OCI-LY1 (cell line): ENCODE results near the gene KIDINS220.

ENCODE experiments used
- H2AFZ ChIP-seq: fragments of 200-600 bp; sonication (generic), shearing (Covaris generic); 2 replicates; pipeline ENCODE4 v1.6.0; 2014; ENCODE audit warnings: antibody characterized with exemption, mild to moderate bottlenecking, low read length
- H3F3A ChIP-seq: fragments of 200-600 bp; sonication (generic), shearing (Covaris generic); 2 replicates; pipeline ENCODE4 v1.6.0; 2014; ENCODE audit warnings: mild to moderate bottlenecking, antibody characterized with exemption, low read length, moderate library complexity; ENCODE audit not compliant: insufficient read depth
- H3K27ac ChIP-seq: fragments of 200-600 bp; sonication (generic); 2 replicates; pipeline ENCODE4 v1.5.1; 2014; ENCODE audit warnings: low read length, mixed run types, mild to moderate bottlenecking, low read depth; ENCODE audit not compliant: poor library complexity, severe bottlenecking
- H3K27me3 ChIP-seq: fragments of 200-600 bp; sonication (generic); 2 replicates; pipeline ENCODE4 v1.6.0; 2014; ENCODE audit warnings: antibody characterized with exemption, mild to moderate bottlenecking, low read length, moderate library complexity; ENCODE audit not compliant: insufficient read depth
- H3K36me3 ChIP-seq: fragments of 200-600 bp; sonication (generic); 2 replicates; pipeline ENCODE4 v1.6.1; 2014; ENCODE audit warnings: mild to moderate bottlenecking, antibody characterized with exemption, low read length, moderate library complexity, mixed read lengths; ENCODE audit not compliant: insufficient read depth
- H3K4me1 ChIP-seq: fragments of 200-600 bp; sonication (generic); 2 replicates; pipeline ENCODE4 v1.5.1; 2014; ENCODE audit warnings: mild to moderate bottlenecking, low read length, moderate library complexity; ENCODE audit not compliant: insufficient read depth, severe bottlenecking
- H3K4me2 ChIP-seq: fragments of 200-600 bp; sonication (generic), shearing (Covaris generic); 2 replicates; pipeline ENCODE4 v1.6.1; 2014; ENCODE audit warnings: low read length
- H3K4me3 ChIP-seq: fragments of 200-600 bp; sonication (generic); 2 replicates; pipeline ENCODE4 v1.5.1; 2014; ENCODE audit warnings: low read length, low read depth, mild to moderate bottlenecking, mixed read lengths; ENCODE audit not compliant: poor library complexity, severe bottlenecking
- H3K79me2 ChIP-seq: fragments of 200-600 bp; shearing (Covaris generic); 2 replicates; pipeline ENCODE4 v1.6.1; 2016; ENCODE audit warnings: mixed run types, low read length, mixed read lengths; ENCODE audit not compliant: insufficient read depth
- H3K9ac ChIP-seq: fragments of 200-600 bp; sonication (generic), shearing (Covaris generic); 2 replicates; pipeline ENCODE4 v1.6.1; 2014; ENCODE audit warnings: mild to moderate bottlenecking, low read length, mixed read lengths
- H3K9me2 ChIP-seq: fragments of 200-600 bp; sonication (generic), shearing (Covaris generic); 2 replicates; pipeline ENCODE4 v1.6.1; 2014; ENCODE audit warnings: low read depth, mild to moderate bottlenecking, low read length, mixed read lengths
- H3K9me3 ChIP-seq: fragments of 200-600 bp; shearing (Covaris generic); 2 replicates; pipeline ENCODE4 v1.6.1; 2014; ENCODE audit warnings: low read length, mixed read lengths
- H4K20me1 ChIP-seq: fragments of 200-600 bp; sonication (generic), shearing (Covaris generic); 2 replicates; pipeline ENCODE4 v1.6.0; 2016; ENCODE audit warnings: mild to moderate bottlenecking, low read length; ENCODE audit not compliant: insufficient read depth
- CTCF ChIP-seq: fragments of 200-600 bp; sonication (generic), shearing (Covaris generic); IDR thresholded peaks from 2 replicates; pipeline ENCODE4 v1.5.1; 2017; ENCODE audit warnings: mild to moderate bottlenecking, antibody characterized with exemption, low read length, moderate library complexity, mixed read lengths
- EZH2 ChIP-seq: fragments of 200-600 bp; sonication (generic), shearing (Covaris generic); IDR thresholded peaks from 2 replicates; pipeline ENCODE4 v1.8.0; 2017; ENCODE audit warnings: borderline replicate concordance, mixed run types, mild to moderate bottlenecking, antibody characterized with exemption, low read length, moderate library complexity, mixed read lengths

KIDINS220 gene

GRCh38 chr2:8697190-8697589, 140.2 kb downstream of the KIDINS220 start:
- no peak overlapping the region for H3K9ac ChIP-seq
- H3K9me3 ChIP-seq: no peaks in the 10 kb centered on the region
- peaks cover 6% of the 10 kb centered on the region; the same call in 1 of the 2 replicates for H3K27me3 ChIP-seq
- no peaks in the 10 kb centered on the region for H3K79me2 ChIP-seq
- H3K4me1 ChIP-seq: peaks cover 8% of the 10 kb centered on the region
- H3K27ac ChIP-seq: no peak overlapping the region
- H3K36me3 ChIP-seq: no peaks in the 10 kb centered on the region
- no peaks in the 10 kb centered on the region for H3K9me2 ChIP-seq
- TF ChIP-seq CTCF (no peak), EZH2 (no peak)
- no peaks in the 10 kb centered on the region for H3F3A ChIP-seq
- no peak overlapping the region for H2AFZ ChIP-seq
- no peak overlapping the region for H3K4me3 ChIP-seq
- H3K4me2 ChIP-seq: no peak overlapping the region
- H4K20me1 ChIP-seq: no peaks in the 10 kb centered on the region

- no peak overlapping the region for H3K9ac ChIP-seq
- H3K27me3 ChIP-seq: no peaks in the 10 kb centered on the region; the same call in 1 of the 2 replicates
- H2AFZ ChIP-seq: no peak overlapping the region
- no peaks in the 10 kb centered on the region for H3K36me3 ChIP-seq
- no peaks in the 10 kb centered on the region for H3K9me2 ChIP-seq
- TF ChIP-seq CTCF (no peak), EZH2 (no peak)
- H3K79me2 ChIP-seq: no peaks in the 10 kb centered on the region
- no peaks in the 10 kb centered on the region for H4K20me1 ChIP-seq
- H3K4me1 ChIP-seq: peaks cover 8% of the 10 kb centered on the region
- no peaks in the 10 kb centered on the region for H3K9me3 ChIP-seq
- no peak overlapping the region for H3K27ac ChIP-seq
- no peak overlapping the region for H3K4me2 ChIP-seq
- no peaks in the 10 kb centered on the region for H3F3A ChIP-seq
- no peak overlapping the region for H3K4me3 ChIP-seq
These were observed 142.7 kb downstream of the KIDINS220 start for GRCh38 chr2:8694737-8695136.

GRCh38 chr2:8693157-8693821, 144.1 kb downstream of the KIDINS220 start:
- H3K9me3 ChIP-seq: no peaks in the 10 kb centered on the region
- TF ChIP-seq EZH2 (no peak), CTCF (peak; percentile 78)
- H3F3A ChIP-seq: no peaks in the 10 kb centered on the region
- H3K27ac ChIP-seq: no peak overlapping the region
- H3K9ac ChIP-seq: no peak overlapping the region; the same call in 1 of the 2 replicates
- H4K20me1 ChIP-seq: no peaks in the 10 kb centered on the region
- no peaks in the 10 kb centered on the region for H3K36me3 ChIP-seq
- no peaks in the 10 kb centered on the region for H3K9me2 ChIP-seq
- H3K4me3 ChIP-seq: no peak overlapping the region
- peaks cover 8% of the 10 kb centered on the region for H3K4me1 ChIP-seq
- H3K27me3 ChIP-seq: no peaks in the 10 kb centered on the region; the same call in 1 of the 2 replicates
- no peak overlapping the region for H2AFZ ChIP-seq
- H3K4me2 ChIP-seq: peak overlapping the region; percentile 27
- no peaks in the 10 kb centered on the region for H3K79me2 ChIP-seq
